Measurements from ENCODE around the gene CCDC90B. TPM values are rescaled to one million over a fixed set of nuclear protein-coding genes. Genes with fewer than 3 reads are reported as not detected.

CCDC90B gene
- total and polyA plus RNA-seq, 2 donors (not counting 3 experiments of a cell fraction or from before 2014, with no cell fraction given), result 24.3 to 45.8 TPM

DNA sequence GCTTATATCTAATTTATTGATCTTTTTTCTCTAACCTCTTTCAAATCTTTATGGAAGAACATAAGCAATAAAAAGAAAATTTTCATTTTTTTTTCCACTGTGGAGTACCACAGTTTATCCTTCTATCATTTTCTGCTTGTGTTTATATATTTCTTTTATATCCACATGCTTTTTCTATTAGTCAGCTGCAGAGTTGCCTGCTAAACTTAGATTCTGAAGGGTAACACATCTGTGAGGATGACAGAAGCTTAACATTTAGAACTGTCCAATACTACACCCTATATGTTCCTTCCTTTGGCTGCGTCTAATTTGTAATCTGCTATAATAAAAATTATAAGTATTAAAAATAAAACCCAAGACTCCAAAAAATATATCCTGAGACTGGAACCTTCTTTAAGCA, 20.8 kb downstream of the CCDC90B start:
- Histone ChIP-seq H3K4me3 (replicated peaks in 1 of 3; ENCODE audit: insufficient read depth in 1 of 3, low read depth in 1 of 3, low read length in 3 of 3) (no peak overlapping the region), H3K79me2 (ENCODE audit: control insufficient read depth, insufficient read depth, low read length) (no peaks in the 10 kb centered on the region), H3K9me3 (replicated peaks; ENCODE audit: control insufficient read depth, insufficient read depth, low read length) (no peaks in the 10 kb centered on the region), H3K4me2 (ENCODE audit: insufficient read depth, low read length) (no peak overlapping the region), H3K9ac (replicated peaks; ENCODE audit: extremely low read depth, insufficient read depth, low read length) (no peak overlapping the region), H3K4me1 (ENCODE audit: control insufficient read depth, extremely low read depth, insufficient read depth, low read length) (no peaks in the 10 kb centered on the region), H4K20me1 (replicated peaks; ENCODE audit: control insufficient read depth, extremely low read depth, insufficient read depth, low read length) (no peaks in the 10 kb centered on the region), H3K27ac (ENCODE audit: insufficient read depth, low read depth, low read length) (no peak overlapping the region), H3K9me1 (replicated peaks; ENCODE audit: control insufficient read depth, extremely low read depth, insufficient read depth, low read length) (no peaks in the 10 kb centered on the region), H2AFZ (ENCODE audit: low read depth, low read length) (no peak overlapping the region), H3K27me3 (ENCODE audit: control insufficient read depth in 2 of 2, insufficient read depth in 2 of 2, low read length in 2 of 2) (no peaks in the 10 kb centered on the region), H3K36me3 (ENCODE audit: control insufficient read depth in 2 of 2, extremely low read depth in 1 of 2, insufficient read depth in 2 of 2, low read length in 2 of 2) (peaks cover 5% of the 10 kb centered on the region in 2 experiments)
- dilution Hi-C loops (cut with MboI; ENCODE audit: extremely low pct_ligation_motif_present, low sequenced_read_pairs) (no loop called here), intact Hi-C loops (cut with micrococcal nuclease) (no loop called here)
- ChIA-PET CTCF (interaction anchor here (0.7 to 1.0 kb wide), 2 partner anchors 11 to 15 kb away, joined by 3 read pairs; no protein-coding TSS in a partner anchor), POLR2A (no interaction called here)
- no peak for DNase-seq (ENCODE audit: low read depth, low spot score)
- no peak for FAIRE-seq
- TF ChIP-seq GATA2 (IDR thresholded peaks at IDR 0.05; ENCODE audit: insufficient read depth, insufficient read length, low read depth, low read length) (no peak), MAX (IDR thresholded peaks at IDR 0.05; ENCODE audit: insufficient read depth, insufficient read length) (no peak)
- BruUV-seq (replicated peaks), result no TSS peak

- H3K27me3 ChIP-seq (ENCODE audit: control insufficient read depth in 2 of 2, insufficient read depth in 2 of 2, low read length in 2 of 2), result no peaks in the 10 kb centered on the region
- no peak overlapping the region for H3K4me3 ChIP-seq (replicated peaks in 1 of 3; ENCODE audit: insufficient read depth in 1 of 3, low read depth in 1 of 3, low read length in 3 of 3)
- intact Hi-C loops (cut with micrococcal nuclease) (no loop called here), dilution Hi-C loops (cut with MboI; ENCODE audit: extremely low pct_ligation_motif_present, low sequenced_read_pairs) (no loop called here)
- no peaks in the 10 kb centered on the region for H3K9me3 ChIP-seq (replicated peaks; ENCODE audit: control insufficient read depth, insufficient read depth, low read length)
- H2AFZ ChIP-seq (ENCODE audit: low read depth, low read length), result no peak overlapping the region
- FAIRE-seq (no peak), DNase-seq (ENCODE audit: low read depth, low spot score) (no peak)
- no peaks in the 10 kb centered on the region for H3K9me1 ChIP-seq (replicated peaks; ENCODE audit: control insufficient read depth, extremely low read depth, insufficient read depth, low read length)
- TF ChIP-seq MAX (IDR thresholded peaks at IDR 0.05; ENCODE audit: insufficient read depth, insufficient read length) (no peak), JUN (IDR thresholded peaks at IDR 0.05; ENCODE audit: borderline replicate concordance, insufficient read depth, insufficient read length, low read depth) (no peak), POLR2AphosphoS5 (IDR thresholded peaks at IDR 0.05; ENCODE audit: insufficient read depth, low read depth, low read length) (no peak), POLR2A (IDR thresholded peaks at IDR 0.05; ENCODE audit: low read depth, low read length) (no peak), CTCF (IDR thresholded peaks at IDR 0.05; ENCODE audit: extremely low read depth in 1 of 2, insufficient read depth in 1 of 2, low read depth in 1 of 2, low read length in 2 of 2) (no peak), EZH2 (IDR thresholded peaks at IDR 0.05; ENCODE audit: borderline replicate concordance, low read depth, low read length, severe bottlenecking) (no peak), MYC (IDR thresholded peaks at IDR 0.05; ENCODE audit: low read depth, low read length) (no peak), FOS (IDR thresholded peaks at IDR 0.05; ENCODE audit: borderline replicate concordance, insufficient read depth, low read length) (no peak), GATA2 (IDR thresholded peaks at IDR 0.05; ENCODE audit: insufficient read depth, insufficient read length, low read depth, low read length) (no peak)
- peaks cover 5% of the 10 kb centered on the region in 2 experiments for H3K36me3 ChIP-seq (ENCODE audit: control insufficient read depth in 2 of 2, extremely low read depth in 1 of 2, insufficient read depth in 2 of 2, low read length in 2 of 2)
- no peaks in the 10 kb centered on the region for H3K79me2 ChIP-seq (ENCODE audit: control insufficient read depth, insufficient read depth, low read length)
- no peak overlapping the region for H3K9ac ChIP-seq (replicated peaks; ENCODE audit: extremely low read depth, insufficient read depth, low read length)
- ChIA-PET POLR2A (interaction anchor here (0.7 kb wide), 1 partner anchor 234 kb away, joined by 3 read pairs; no protein-coding TSS in a partner anchor), CTCF (interaction anchor here (1.3 kb wide), 1 partner anchor 392 kb away, joined by 3 read pairs; no protein-coding TSS in a partner anchor)
- no TSS peak for BruUV-seq (replicated peaks)
- H4K20me1 ChIP-seq (replicated peaks; ENCODE audit: control insufficient read depth, extremely low read depth, insufficient read depth, low read length), result no peaks in the 10 kb centered on the region
- H3K27ac ChIP-seq (ENCODE audit: insufficient read depth, low read depth, low read length), result no peak overlapping the region
- H3K4me2 ChIP-seq (ENCODE audit: insufficient read depth, low read length), result no peak overlapping the region
- peaks cover 14% of the 10 kb centered on the region for H3K4me1 ChIP-seq (ENCODE audit: control insufficient read depth, extremely low read depth, insufficient read depth, low read length)
These were observed 26.6 kb downstream of the CCDC90B start for GRCh38 chr11:83259559-83259958.
